ENCODE results near the gene DNMT3L.
"Not testable (repeated sequence)": the region's sequence is repeated elsewhere in the genome, so short reads cannot be mapped to it uniquely, and the experiment has no call there.

DNMT3L gene

DNA sequence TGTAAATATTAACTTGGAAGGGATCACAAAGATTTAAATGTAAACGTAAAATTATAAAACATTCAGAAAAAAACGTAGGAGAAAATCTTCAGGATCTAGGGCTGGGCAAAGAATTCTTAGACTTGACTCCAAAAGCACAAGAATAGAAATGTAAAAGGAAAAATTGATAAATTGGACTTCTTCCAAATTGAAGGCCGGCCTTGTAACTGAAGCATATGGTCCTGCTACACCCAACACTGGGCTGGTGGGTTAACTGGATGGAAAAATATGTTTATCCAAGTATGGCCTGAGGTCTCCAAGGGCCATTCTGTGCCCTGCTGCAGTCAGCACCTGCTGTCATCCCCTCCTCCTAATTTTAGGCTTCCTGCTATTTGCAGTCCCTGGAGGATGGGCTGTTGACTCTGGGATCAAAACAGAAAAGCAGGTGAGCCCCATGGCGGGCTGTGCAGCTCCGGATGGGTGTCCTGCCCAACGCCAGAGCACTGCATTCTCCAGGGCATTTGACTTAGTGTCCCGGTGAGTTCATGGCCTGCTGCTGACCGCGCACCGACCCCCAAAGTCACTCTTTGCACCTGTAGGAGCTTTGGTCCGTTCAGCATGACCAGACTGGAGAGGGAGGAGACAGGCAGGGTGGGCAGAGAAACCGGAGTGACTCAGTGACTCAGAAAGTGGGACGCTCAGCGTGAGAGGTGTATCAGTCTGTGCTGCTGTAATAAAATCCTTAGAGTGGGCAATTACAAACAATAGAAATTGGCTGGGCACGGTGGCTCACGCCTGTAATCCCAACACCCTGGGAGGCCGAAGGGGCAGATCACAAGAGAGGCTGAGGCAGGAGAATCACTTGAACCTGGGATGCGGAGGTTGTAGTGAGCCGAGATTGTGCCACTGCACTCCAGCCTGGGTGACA, 17.9 kb upstream of the DNMT3L start:
- DNase-seq (ENCODE audit: low read depth), result no peak

DNA sequence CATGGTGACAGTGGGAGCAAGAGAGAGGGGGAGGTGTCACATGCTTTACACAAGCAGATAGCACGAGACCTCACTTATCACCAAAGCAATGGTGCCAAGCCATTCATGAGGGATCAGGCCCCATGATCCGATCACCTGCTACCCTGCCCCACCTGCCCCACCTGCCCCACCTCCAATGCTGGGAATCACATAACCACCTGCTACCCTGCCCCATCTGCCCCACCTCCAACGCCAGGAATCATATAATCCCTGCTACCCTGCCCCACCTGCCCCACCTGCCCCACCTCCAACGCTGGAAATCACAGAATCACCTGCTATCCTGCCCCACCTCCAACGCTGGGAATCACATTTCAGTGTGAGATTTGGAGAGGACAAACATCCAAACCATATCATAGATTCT, 13.3 kb upstream of the DNMT3L start:
- no peak for DNase-seq (ENCODE audit: low read depth)

DNA sequence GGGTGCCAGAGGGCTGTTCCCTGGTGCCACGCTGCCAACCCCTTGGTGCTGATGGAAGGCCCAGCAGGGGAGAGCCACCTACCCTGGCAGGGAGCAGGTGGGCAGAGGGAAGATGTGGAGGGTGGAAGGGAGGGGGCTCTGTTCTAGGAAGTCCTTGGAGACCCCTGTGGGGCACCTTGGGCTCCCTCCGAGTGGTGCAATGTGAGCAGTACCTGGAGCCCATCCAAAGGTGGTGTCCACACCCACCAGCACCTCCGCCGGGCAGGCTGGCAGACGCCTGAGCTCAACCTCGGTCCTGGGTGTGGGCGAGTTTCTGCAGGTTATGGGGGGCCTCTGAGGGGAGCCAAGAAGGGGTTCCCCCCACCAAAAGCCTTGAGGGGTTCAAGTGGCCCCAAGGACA, 11.3 kb upstream of the DNMT3L start:
- DNase-seq (ENCODE audit: low read depth), result no peak

DNA sequence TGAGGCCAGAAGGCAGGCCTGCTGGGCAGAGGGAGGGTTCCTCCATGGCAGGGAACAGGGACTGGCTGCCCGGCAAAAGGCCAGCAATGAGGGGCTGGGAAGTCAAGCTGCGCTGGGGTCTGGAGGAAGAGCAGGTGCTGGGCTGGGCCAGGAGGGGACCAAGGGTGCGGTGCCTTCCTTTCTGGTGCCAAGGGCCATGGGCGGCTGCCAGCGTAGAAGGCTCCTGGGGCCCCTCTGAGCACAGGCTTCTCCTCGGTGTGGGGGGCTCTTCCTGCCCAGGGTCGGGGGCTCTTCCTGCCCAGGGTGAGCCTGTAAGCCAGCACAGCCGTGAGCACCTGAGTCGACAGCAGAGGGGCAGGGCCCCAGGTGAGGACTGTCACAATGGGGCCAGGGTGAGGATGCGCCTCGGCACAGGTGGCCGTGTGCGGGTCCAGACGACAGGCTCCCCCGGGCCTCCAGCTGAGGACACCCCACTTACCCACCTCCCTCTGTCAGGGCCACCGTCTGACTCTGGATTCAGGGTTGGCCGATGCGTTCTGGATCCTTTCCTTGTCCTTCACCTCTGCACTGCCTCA, 10.7 kb upstream of the DNMT3L start:
- no peak for DNase-seq (ENCODE audit: low read depth)

DNA sequence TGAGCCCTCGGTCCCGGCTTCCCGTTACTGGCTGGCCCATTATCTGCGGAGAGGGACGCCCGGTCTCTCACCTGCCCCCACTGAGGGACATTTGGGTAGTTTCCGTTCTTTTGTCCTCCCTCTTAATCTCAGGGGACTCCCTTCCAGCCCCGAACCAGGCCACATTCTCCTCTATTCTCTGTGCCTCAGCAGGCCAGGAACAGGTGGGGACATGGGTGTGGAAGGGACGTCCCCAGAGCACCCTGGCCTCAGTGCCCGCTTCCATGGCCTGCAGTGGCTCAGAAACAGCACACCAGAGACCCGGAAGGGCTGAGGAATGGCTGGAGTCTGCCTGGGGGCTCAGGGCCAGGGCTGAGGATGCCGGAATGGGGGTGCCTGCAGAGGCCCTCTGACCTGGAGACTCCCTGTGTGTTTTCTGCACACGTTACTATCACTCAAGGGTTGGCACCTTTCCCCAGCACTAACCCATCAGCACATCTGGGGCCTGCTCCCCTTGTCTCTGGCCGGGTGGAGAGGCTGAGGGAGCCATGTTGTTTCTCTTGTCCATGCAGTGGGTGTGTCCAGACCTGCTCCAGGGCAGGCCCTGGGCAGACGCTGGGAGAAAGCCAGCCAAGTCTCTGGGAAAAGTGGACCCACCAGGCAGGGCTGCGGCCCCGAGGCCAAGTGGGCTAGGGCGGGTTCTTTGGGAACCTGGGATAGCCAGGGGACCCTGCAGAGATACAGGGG, 10.0 kb upstream of the DNMT3L start:
- DNase-seq (ENCODE audit: low read depth), result no peak

DNA sequence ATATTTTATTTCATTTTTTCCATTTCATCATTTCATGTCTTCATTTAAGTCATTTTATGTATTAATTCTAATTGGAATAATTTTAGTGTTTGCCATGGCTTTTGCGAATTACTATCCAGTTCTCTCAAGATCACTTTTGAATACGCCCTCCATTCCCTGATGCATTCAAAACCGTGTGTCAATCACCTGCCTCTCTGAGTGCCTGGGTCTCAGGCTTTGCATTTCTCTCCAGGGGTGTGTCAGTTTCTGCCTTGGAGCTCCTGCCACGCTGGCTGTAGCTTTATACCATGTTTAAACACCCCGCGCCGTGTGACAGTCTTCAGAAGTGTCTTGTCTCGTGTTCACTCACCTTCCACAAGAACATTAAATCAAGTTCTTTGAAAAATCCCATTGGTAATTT, 7.4 kb upstream of the DNMT3L start:
- no peak for DNase-seq (ENCODE audit: low read depth)

DNA sequence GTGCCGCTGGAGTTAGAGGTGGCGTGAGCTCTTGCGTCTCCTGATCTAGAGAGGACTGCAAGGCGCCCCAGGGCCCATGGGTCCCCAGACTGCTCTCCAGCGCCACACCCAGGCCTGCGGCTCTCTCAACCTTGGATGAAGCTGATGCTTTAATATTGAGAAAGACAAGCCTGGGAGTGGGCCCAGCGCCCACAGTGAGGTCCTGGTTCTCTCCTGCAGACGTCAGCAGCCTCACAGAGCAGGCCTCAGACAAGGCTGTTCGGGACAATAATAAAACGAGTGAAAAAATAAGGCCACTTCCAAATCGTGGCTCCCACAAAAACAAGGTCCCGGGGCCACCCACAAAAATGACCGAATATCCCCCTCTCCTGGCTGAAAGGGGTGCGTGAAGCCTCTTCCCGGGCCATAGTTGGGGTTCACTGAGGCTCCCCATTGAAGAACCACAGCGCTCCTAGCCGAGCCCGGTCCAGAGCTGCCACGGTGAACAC, 6.0 kb upstream of the DNMT3L start:
- no peak for DNase-seq (ENCODE audit: low read depth)

DNA sequence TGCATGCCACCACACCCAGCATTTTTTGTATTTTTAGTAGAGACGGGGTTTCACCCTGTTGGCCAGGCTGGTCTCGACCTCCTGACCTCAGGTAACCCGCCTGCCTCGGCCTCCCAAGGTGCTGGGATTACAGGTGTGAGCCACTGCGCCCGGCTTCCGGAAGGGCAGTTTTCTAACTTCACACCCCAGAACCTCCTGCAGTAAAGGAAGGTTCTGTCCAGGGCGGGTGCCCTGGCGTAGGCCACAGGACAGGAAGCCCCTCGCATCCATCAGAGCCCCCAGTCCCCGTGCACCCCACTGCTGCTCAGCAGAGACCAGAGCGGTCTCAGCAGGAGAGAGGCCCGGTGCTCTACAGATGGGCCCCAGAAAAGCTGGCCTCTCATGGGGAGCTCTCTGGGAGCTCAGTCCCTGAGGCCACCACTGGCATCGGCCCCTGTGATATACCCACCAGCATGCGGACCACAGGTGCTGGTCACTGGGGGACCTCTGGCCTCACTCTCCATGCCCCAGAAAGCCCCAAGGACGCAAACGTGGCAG, 4.1 kb upstream of the DNMT3L start:
- DNase-seq (ENCODE audit: low read depth), result no peak

DNA sequence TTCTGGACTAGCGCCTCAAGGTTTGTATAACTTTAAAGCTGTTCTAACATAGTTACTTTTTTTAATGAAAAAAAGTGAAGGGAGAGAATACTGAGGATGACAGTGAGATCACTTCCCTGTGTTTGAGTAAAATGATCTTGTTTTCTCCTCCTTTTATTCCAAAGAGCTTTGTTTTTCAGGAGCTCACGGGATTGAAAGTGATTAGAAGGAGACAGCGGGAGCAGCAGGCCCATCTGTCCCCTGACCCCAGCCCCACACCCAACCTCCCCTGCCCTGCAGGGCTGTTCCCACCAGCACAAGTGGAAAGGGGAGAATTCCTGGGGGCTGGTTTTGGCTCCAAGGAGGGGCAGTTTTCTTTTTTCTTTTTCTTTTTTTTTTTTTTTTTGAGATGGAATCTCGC, 2.1 kb upstream of the DNMT3L start:
- DNase-seq (ENCODE audit: low read depth), result no peak

DNA sequence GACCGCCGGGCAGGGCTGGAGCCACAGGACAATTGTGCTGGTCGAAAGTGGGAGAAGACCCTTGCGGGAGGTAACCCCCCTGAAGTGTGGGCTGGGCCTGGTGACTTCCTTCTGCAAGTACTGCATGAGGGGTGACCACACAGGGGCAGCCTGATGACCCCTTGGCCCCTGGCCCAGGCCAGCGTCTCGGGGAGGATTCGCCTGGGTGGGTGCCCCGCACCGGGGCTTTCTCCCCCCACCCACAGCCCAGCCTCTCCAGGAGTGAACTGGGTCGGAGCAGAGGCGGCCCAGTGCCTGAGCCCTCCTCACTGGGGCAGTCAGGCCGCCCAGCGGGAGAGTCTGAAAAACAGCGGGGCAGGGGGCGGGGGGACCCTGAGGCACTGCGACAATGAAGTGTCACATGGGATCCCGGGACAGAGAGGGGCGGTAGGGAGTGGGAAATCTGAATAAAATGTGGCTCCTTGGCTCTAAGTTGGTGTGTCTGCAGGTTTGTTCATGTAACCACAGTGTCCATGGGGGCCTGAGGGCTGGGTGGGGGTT, 1.6 kb upstream of the DNMT3L start:
- no peak for DNase-seq (ENCODE audit: low read depth)

DNA sequence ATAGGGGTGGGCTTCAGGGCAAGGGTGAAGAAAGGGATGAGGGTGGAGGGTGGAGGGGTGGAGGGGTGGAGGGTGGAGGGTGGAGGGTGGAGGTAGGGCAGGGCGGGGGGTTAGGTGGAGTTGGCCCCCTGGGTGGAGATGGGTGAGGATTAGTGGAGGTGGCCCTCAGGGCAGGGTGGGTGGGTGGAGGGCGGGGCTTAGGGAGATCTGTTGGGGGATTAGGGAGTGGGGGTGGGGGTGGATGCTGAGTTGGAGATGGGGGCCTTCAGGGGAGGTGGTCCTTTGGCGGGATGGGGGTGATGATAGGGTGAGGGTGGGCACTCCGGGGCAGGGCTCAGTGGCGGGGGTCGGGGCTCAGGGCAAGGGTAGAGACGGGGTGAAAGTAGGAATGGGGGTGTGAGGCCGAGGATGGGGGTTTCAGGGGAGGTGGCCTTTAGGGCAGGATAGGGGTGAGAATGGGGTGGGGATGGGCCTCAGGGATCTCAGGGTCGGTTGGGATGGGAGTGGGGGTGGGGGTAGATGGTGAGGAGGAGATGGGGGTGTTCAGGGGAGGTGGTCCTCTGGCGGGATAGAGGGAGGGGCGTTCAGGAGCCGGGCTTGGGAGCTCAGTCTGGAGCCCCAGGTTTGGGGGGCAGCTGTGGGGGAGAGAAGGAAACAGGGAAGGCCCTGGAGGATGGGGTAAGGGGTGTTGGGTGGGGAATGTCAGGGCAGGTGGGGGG, 800 bp upstream of the DNMT3L start:
- DNase-seq (ENCODE audit: low read depth), result no peak

DNA sequence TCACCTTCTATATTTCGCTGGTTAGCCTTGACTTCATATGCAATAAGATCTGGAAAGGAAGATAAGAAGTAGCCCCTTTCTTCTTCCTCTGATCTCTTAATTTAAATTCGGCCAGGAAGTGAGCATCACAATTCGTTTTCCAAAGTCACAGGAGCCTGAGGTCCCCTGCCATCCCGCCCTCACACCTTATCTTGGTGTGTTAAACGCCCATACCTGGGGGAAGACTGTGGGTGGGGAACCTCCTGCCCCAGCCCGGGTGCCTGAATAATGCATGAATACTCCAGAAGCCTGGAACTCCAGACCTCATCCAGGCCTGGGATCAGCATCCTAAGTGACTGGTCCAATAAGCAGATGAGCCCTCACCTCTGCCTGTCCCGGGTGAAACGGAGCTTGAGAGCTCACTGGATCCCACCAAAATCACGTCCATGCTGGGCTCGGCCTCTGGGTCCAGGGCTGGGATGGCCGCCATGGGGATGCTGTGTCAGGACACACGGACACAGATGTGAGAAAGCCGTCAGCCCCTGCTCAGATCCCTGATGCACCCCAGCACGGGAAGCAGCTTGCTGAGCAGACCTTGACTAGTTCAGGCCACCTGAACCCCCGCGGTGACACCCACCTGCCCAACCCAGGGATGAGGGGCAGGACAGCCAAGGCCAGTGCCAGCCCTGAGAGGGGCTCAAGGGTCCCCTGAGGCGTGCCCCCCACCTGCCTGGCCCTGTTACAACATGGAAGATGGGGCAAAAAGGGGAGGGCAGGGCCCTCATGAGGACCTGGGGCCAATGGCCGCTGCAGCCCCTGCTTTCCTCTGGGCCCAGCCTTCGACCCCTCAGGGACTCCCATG, 686 bp downstream of the DNMT3L start:
- no peak for DNase-seq (ENCODE audit: low read depth)

DNA sequence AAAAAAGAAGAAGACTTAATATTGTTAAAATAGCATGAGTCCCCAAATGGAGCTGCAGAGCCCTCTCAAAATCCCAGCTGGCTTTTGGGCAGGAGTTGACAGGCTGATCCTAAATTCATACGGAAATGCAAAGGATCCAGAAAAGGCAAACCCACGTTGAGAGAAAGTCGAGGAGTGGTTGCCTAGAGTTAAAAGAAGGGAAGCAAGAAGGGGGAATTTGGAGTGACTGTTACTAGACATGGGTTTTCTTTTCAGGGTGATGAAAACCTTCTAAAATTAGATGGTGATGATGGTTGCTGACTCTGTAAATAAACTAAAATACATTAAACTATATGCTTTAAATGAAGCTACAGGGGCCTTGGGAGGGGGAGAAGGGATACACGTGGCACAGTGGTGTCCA, 1.6 kb downstream of the DNMT3L start:
- DNase-seq (ENCODE audit: low read depth), result no peak

DNA sequence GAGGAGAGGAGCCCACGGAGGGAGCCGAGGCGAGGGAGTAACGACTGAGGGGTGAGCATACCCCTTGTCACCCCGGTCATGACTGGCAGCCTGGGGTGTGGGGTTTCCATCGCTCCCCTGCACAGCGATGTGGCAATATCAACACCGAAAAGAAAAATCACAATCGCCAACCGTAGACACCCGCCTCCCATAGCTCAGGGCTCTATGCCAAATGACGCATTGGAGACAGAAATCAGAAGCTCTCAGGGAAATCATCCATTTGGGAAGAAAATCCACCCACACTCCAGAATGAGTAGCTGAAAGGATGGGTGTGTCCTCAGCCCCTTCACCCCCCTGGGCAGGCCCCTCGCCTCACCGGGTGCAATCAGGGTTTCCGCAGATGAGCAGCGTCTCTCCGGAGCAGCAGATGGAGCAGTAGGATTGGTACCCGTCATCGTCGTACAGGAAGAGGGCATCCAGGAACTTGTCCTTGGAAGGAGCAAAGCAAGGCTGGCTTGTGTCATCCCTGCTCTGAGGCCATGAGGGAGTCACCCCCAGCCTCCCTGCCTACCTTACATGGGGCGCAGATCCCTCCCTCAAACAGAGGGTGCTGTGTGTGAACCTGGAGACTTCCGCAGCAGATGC, 2.5 kb downstream of the DNMT3L start:
- DNase-seq (ENCODE audit: low read depth), result no peak

DNA sequence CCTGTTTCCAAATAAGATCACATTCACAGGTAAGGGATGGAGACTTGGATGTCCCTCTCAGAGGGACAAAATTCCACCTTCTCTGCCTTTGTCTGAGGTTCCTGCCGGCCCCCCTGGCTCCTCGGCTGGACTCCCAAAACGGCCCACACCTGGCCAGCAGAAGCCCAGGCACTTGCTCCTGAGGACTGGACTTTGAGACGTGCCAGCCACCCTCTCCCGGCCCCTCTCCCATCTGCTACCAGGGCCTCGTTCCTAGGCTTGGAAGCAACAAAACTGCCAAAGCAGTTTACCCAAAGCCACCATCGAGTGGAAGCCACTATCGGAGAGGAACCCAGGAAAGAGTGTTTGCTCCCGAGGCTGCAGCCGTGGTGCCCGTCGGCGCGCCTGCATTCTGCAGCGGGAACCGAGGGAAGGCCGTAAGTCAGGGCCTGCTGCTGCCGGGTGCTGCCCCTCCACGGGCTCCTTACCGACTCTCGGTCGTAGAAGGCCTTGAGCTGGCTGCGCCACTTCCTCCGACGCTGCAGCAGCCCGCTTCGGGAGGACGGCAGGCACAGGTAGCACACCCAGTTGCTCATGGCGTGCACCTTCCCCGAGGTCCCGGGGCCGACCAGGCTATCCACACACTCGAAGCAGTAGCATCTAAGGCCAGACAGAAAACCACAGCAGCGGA, 3.5 kb downstream of the DNMT3L start:
- no peak for DNase-seq (ENCODE audit: low read depth)

DNA sequence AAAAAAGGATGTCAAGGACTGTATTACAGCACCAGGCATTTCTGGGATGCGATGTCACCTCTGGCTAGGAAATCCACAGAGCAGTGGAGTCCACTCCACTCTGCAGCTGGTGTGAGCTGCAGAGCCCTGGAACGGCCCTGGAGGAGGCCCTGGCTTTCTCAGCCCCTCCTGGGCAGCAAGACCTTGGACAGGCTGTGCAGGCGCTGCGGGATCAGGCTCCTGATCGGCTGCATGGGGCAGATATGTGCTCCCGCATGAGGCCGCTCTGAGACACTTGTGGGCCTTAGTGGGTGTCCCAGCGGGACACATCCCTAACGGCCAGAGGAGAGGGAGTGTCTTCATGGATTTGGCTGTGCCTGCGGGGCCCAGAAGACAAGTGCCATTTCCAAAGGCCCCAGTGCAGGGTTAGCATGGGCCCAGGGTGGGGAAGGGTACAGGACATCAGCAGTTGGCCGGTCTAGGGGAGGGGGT, 6.2 kb downstream of the DNMT3L start:
- DNase-seq (ENCODE audit: low read depth), result no peak

DNA sequence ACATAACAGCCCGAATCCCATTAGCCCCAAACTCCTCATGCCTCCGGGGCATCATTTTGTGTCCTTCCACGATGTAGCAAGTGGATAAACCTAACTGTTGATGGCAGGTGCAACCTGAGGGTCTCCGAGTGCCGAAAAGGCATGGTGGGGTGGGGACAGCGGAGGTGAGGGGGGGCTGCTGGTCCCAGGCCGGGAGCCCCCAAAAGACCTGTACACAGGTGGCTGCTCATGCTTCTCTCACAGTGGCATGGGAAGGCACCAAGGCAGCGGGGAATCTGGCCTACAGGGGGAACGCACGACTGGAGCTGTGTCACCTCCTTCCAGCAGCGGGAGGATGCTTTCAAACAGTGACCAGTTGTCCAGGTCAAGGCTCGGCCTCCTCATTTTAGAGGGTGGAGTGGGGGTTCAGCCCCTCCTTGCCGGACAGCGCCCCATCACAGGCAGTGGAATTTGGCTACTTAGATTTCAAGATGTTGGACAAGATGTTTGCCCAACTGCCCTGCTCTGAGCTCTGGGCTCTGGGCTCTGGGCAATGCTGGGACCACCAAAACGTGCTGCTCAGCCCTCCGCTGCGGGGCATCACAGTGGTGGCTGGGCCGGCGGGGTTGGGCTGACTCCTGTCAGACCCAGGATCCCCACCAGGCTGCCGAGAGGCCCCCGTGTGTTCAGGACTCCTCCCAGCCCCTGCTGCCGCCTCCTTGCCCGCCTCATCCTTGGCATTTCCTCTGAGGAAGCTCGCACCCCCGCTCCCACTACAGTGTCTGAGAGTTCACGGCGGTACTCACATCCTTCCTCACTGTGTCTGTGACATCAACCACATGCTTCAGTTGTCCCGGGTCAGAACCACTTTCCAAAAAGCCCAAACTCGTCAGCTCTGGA, 7.6 kb downstream of the DNMT3L start:
- no peak for DNase-seq (ENCODE audit: low read depth)

DNA sequence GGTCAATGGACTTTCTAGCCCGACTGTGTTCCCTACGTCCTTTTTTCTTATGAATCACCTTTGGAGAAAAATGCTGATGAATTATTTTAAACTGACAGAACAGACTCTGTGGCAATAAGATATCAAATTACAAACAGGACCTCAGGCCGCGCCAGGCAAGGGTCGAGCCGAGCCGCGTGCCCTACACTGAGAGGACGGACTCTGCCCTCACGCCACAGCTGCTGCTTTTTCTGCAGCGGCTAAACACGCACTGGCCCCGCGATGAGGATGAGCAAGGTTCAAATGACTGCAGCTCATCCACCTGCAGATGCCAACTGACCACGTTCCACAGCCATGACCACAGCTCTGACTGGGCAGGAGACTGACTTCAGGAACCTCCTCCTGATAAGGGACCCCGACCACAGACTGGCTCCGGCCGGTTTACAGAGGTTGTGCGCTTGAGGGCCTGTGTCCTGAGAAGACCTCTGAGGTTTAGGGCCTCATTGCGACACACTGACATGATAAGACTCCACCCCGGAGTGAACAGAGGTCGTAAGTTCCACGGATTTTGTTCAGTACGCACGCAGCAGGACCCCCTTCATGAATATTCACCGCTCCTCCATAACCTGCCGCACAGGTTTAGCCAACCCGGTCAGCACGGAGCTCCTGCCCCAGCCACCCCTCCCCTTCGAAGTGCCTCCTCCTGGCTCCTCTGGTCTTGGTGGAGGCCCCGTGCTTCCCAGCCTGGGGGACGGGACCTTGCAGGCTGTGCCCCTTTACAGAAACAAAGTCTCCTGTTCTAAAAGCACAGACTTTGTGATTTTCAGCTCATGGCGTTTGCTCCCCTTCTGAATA, 12.3 kb downstream of the DNMT3L start:
- not testable (repeated sequence) for DNase-seq (ENCODE audit: low read depth)
